Rectal smooth muscle tissue (tissue), 1 donor: ENCODE measurements around the gene PPP1R2.
"Not testable (repeated sequence)": the region's sequence is repeated elsewhere in the genome, so short reads cannot be mapped to it uniquely, and the experiment has no call there.

ENCODE experiments used
- H3K27ac ChIP-seq: one replicate; pipeline ENCODE4 v1.7.0; 2013; ENCODE audit warnings: low read depth, low read length, inconsistent platforms
- H3K27me3 ChIP-seq: one replicate; pipeline ENCODE4 v1.7.0; 2013; ENCODE audit warnings: low read length; ENCODE audit not compliant: control insufficient read depth, insufficient read depth
- H3K36me3 ChIP-seq: one replicate; pipeline ENCODE4 v1.7.0; 2013; ENCODE audit warnings: low read length; ENCODE audit not compliant: control insufficient read depth, insufficient read depth
- H3K4me1 ChIP-seq: one replicate; pipeline ENCODE4 v1.7.0; 2013; ENCODE audit warnings: low read length; ENCODE audit not compliant: control insufficient read depth, insufficient read depth
- H3K4me3 ChIP-seq: one replicate; pipeline ENCODE4 v1.7.0; 2013; ENCODE audit warnings: low read length
- H3K9ac ChIP-seq: one replicate; pipeline ENCODE4 v1.7.0; 2013; ENCODE audit warnings: low read length

Gene PPP1R2

DNA sequence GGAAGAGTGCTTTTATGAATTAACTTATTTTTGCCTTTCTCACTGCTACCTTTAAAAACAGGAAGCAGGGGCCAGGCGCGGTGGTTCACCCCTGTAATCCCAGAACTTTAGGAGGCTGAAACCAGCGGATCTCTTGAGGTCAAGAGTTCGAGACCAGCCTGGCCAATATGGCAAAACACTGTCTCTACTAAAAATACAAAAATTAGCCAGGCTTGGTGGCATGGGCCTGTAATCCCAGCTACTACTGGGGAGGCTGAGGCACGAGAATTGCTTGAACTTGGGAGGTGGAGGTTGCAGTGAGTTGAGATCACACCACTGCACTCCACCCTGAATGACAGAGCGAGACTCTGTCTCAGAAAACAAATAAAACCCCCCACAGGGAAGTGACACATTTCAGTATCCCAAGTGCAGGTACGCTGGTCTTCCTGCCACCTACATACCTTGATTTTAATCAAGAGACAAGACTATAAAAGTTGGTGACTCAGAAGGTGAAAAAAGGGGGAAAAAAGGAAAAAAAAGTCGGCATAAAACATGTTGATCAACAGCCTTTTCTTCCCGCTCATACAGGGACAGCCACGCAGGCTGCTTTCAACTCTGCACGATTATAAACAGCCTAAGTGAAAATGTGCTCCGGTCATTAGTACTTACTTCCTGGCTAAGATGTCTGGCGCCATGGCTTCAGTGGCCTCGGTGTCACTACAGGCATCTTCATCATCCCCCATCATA is 18.8 kb downstream of the PPP1R2 start:
- H3K4me1 ChIP-seq: no peaks in the 10 kb centered on the region
- H3K4me3 ChIP-seq: no peak overlapping the region
- H3K27me3 ChIP-seq: no peaks in the 10 kb centered on the region
- H3K27ac ChIP-seq: no peak overlapping the region
- H3K36me3 ChIP-seq: peaks cover 12% of the 10 kb centered on the region
- no peak overlapping the region for H3K9ac ChIP-seq

DNA sequence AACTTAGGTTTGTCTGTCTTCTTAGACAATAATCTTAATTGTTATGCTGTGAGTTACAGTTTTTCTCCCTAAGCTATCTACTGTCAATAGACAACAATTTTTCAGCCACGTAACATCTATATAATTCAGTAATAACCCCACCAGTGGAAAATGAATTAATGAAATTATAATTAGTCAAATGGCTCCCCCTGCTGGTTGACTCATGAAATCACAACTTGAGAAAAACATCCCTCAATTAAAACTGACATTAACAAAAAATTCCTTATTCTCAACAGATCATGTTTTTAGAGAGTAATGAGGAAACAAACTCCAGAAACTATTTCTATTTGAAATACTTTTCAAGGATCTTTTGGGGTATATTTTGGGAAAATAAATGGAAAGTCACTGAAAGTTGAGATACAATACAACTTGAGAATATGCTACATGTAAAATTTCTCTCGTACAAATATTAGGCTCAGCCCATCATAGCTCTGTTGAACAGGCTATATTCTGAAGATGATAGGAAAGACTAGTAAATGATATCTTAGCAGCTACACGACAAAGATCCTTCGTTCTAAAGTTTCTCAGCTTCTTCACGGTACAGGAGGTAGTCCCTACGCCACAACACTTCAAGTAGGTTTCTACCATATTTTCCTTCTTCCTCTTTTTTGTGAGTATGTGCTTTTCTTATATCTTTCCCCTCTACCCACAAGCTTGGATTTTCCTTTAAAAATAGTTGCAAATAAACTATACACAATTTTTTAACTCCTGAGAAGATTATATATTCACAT is 20.7 kb downstream of the PPP1R2 start:
- Histone ChIP-seq H3K4me3 (no peak overlapping the region), H3K9ac (no peak overlapping the region), H3K27me3 (no peaks in the 10 kb centered on the region), H3K4me1 (no peaks in the 10 kb centered on the region), H3K36me3 (peaks cover 8% of the 10 kb centered on the region), H3K27ac (no peak overlapping the region)

DNA sequence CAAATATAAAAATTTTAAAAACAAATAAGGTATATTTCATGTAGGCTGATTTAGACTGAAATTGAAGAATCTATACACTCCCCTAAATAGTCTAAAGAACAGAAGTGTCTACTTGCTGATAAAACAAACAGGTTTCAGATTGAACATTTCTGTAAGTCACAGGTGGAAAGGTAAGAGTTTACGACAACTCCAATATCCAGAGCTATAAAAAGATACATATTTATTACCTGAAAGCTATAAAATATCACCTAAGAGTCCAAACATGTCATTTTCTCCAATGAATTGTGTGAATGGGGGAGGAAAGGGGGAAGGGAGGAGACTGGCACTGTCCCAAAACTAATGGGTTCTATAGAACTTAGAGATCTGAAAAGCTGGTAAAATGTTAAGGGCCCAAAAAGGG is 26.1 kb downstream of the PPP1R2 start:
- H3K36me3 ChIP-seq: no peaks in the 10 kb centered on the region
- no peaks in the 10 kb centered on the region for H3K27me3 ChIP-seq
- H3K9ac ChIP-seq: no peak overlapping the region
- H3K4me1 ChIP-seq: no peaks in the 10 kb centered on the region
- no peak overlapping the region for H3K4me3 ChIP-seq
- no peak overlapping the region for H3K27ac ChIP-seq

DNA sequence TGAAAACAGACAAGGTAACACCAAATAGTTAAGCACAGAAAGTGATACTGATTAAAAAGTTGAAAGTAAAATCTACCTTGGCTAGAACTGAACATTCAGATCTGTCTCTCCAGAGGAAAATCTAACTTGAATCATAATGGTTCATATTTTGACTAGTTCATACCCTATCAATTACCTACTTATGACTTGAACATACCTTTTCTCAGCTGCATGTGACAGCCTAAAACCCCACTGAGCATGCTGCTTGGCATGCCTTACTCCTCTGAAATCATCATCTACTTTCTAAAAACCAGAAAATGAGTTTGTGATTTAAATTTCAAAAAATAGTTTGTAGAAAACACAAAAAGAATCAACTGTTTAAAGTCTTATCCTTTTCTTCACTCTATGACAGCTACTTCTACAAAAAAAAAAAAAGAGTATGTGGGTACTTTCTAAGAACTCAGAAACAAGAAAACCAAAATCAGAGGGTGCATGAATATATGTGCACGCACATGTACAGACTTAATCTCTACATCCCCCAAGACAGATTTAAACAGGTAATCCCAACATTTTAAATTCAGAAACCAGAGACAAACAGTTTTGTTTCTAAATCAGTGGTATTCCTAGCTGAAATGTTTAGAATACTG is 28.4 kb downstream of the PPP1R2 start:
- H3K4me1 ChIP-seq, H3K27me3 ChIP-seq, H3K27ac ChIP-seq, H3K36me3 ChIP-seq, H3K9ac ChIP-seq, H3K4me3 ChIP-seq: not testable (repeated sequence)

DNA sequence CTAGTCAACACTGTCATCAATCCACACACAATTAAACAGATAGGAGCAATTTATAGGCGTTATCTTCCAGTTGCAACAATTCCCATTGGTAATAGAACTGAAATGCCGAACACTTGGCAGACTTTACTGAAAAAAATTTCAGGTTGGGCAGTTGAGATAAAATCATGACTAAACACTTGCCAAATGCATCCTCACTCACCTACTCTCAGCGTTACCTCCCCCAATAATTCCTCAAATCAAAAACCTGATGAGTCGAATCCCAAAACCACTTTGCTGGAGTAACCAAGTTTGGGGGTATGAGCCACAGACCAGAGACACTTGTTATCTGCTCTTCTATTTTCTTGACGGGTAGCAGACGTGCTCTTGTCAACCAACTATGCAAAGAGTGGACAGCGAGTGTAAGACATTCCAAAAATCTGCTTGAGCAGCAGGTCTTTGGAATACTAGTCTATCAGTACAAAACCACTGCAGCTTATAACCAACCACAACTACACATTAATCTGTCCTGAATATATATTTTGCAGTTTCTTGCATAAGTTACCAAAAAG is 30.3 kb downstream of the PPP1R2 start:
- Histone ChIP-seq H3K27ac (no peak overlapping the region), H3K27me3 (no peaks in the 10 kb centered on the region), H3K4me1 (no peaks in the 10 kb centered on the region), H3K36me3 (no peaks in the 10 kb centered on the region), H3K9ac (no peak overlapping the region), H3K4me3 (no peak overlapping the region)

DNA sequence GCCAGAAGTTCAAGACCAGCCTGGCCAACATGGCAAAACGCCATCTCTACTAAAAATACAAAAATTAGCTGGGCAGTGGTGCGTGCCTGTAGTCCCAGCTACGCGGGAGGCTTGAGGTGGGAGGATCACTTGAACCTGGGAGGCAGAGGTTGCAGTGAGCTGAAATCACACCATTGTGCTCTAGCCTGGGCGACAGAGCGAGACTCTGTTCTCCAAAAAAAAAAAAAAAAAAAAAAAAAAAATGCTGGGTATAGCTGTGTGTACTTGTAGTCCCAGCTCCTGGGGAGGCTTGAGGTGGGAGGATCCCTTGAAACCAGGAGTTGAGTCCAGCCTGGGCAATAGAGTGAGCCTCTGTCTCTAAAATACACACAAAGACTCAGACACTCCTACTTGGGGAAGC is 32.0 kb downstream of the PPP1R2 start:
- H3K4me3 ChIP-seq: no peak overlapping the region
- no peak overlapping the region for H3K27ac ChIP-seq
- no peaks in the 10 kb centered on the region for H3K36me3 ChIP-seq
- no peaks in the 10 kb centered on the region for H3K27me3 ChIP-seq
- H3K4me1 ChIP-seq: no peaks in the 10 kb centered on the region
- H3K9ac ChIP-seq: no peak overlapping the region

DNA sequence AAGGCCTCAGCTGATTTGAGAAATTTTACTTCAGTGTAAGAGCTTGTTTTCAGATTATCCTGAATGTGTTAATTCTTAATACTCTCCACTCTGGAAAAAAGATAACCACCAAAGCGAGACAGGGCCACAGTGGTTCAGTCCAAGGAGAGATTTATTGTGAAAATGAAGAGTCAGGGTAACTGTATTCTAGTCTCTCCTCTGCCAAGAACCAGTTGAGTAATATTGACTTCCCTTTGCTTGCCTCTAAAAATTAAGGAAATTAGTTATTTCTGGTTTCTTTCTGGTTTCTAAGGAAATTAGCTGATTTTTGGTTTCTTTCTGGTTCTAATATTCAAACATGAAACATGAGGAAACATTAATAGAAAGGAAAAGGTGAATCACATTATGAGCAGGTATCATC is 34.9 kb downstream of the PPP1R2 start:
- Histone ChIP-seq H3K27me3 (no peaks in the 10 kb centered on the region), H3K9ac (no peak overlapping the region), H3K27ac (no peak overlapping the region), H3K4me3 (no peak overlapping the region), H3K4me1 (no peaks in the 10 kb centered on the region), H3K36me3 (no peaks in the 10 kb centered on the region)

DNA sequence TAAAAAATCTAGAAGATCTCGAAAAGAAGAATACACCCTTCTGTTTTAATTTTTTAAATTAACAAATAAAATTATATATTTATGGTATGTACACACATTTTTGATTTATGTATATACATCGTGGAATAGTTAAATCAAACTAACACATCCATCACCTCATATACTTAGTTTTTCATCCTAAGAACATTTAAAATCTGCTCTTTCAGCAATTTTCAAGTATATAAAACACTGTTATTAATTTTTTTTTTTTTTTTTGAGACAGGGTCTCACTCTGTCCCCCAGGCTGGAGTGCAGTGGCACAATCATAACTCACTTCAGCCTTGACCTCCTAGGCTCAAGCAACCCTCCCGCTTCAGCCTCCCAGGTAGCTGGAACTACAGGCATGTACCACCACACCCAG is 67.5 kb downstream of the PPP1R2 start:
- Histone ChIP-seq H3K36me3 (no peaks in the 10 kb centered on the region), H3K9ac (no peak overlapping the region), H3K27ac (no peak overlapping the region), H3K4me1 (no peaks in the 10 kb centered on the region), H3K27me3 (no peaks in the 10 kb centered on the region), H3K4me3 (no peak overlapping the region)

DNA sequence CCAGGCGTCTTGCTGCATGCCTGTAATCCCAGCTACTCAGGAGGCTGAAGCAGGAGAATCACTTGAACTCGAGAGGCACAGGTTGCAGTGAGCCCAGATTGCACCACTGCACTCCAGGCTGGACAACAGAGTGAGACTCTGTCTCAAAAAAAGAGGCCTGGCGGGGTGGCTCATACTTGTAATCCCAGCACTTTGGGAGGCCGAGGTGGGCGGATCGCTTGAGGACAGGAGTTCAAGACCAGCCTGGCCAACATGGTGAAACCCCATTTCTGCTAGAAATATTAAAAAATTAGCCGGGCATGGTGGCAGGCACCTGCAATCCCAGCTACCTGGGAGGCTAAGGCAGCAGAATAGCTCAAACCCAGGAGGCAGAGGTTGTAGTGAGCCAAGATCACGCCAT is 68.0 kb downstream of the PPP1R2 start:
- H3K27me3 ChIP-seq, H3K9ac ChIP-seq, H3K4me3 ChIP-seq, H3K36me3 ChIP-seq, H3K27ac ChIP-seq, H3K4me1 ChIP-seq: not testable (repeated sequence)

DNA sequence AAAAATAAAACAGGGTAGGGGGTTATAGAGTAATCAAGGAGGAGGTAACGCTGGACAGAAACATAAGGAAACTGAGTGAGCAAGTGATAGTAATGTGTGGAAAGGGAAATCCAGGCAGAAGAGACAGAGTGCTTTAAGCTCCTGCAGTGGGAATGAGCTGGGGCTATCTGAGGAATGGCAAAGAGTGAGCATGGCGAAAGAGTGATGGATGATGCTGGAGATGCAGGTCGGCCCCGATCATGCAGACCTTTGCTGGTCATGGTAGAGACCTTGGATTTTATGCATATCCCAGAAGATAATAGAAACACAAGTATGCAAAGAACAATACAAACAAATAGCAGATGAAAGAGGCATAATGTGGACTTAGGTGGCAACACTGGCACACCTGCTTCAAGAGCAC is 74.3 kb downstream of the PPP1R2 start:
- no peak overlapping the region for H3K9ac ChIP-seq
- H3K27me3 ChIP-seq: no peaks in the 10 kb centered on the region
- no peaks in the 10 kb centered on the region for H3K36me3 ChIP-seq
- no peak overlapping the region for H3K4me3 ChIP-seq
- no peaks in the 10 kb centered on the region for H3K4me1 ChIP-seq
- H3K27ac ChIP-seq: no peak overlapping the region

DNA sequence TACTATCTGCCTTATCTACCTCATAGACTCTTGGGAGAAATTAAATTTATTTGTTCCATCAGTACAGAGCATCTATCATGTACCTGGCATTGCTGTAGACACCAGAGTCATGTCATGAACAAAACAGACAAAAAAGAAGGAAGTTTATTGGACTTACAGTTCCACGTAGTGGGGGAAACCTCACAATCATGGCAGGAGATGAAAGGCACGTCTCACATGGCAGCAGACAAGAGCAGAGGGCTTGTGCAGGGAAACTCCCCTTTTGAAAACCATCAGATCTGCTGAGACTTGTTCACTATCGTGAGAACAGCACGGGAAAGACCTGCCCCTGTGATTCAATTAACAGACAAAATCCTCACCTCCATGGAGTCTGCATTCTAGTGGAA is 74.7 kb downstream of the PPP1R2 start:
- Histone ChIP-seq H3K27me3 (no peaks in the 10 kb centered on the region), H3K9ac (no peak overlapping the region), H3K4me3 (no peak overlapping the region), H3K4me1 (no peaks in the 10 kb centered on the region), H3K27ac (no peak overlapping the region), H3K36me3 (no peaks in the 10 kb centered on the region)

DNA sequence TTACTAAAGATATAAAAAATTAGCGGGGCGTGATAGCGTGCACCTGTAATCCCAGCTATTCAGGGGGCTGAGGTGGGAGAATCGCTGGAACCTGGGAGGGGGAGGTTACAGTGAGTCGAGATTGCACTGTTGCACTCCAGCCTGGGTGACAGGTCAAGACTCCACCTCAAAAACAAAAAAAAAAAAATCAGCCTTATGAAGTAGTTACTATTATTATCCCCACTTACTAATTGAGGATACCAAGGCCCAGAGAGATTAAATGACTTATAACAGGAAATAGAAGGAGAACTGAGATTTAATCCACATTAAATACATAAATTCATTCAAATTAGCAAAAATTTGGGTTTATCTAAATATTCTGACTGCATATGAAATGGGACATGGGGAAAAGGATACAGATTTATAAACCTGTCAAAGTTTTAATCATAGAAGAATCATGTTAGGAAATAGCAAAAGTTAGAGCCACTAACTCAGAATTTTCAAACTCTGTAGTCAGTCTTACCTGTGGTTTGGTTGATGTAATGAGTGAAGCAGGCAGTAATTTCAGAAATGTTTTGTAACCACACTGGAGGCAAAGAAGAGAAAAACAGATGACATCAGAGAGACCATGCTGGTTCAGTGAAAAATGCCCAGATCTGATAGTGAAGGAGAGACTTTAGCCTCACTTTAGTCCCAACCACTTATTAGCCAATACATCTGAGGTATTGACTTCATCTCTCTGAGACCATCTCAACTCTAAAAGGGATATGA is 75.3 kb downstream of the PPP1R2 start:
- H3K27me3 ChIP-seq: no peaks in the 10 kb centered on the region
- H3K36me3 ChIP-seq: no peaks in the 10 kb centered on the region
- H3K4me1 ChIP-seq: no peaks in the 10 kb centered on the region
- no peak overlapping the region for H3K27ac ChIP-seq
- no peak overlapping the region for H3K9ac ChIP-seq
- no peak overlapping the region for H3K4me3 ChIP-seq
